ENCODE results near the gene RASGRF1. TPM values are rescaled to one million over a fixed set of nuclear protein-coding genes. Genes with fewer than 3 reads are reported as not detected.

The RASGRF1 gene
- total RNA-seq (under 1 TPM in 1 of 2 experiments, not detected in 1; 0.14 TPM), polyA plus RNA-seq (not detected), total RNA-seq (0 to 0.08 (median 0) reads per million in 6 experiments)

GRCh38 chr15:79090487-79091203, at the start of gene RASGRF1:
TSS of gene RASGRF1 (minus strand) at chr15:79090780. CDS start at chr15:79090498, 282 bp downstream.
- no peaks in the 10 kb centered on the region for H3K9me3 Mint-ChIP-seq
- H3K27ac Mint-ChIP-seq = peak within 1 kb of the TSS in 1 of 10 donors; percentile 40
- no peak for DNase-seq
- no peaks in the 10 kb centered on the region for H3K36me3 Mint-ChIP-seq
- H3K4me1 Mint-ChIP-seq = peaks cover 0 to 22% (median 6%) of the 10 kb centered on the region in 4 donors
- no peak for ATAC-seq
- POLR2A ChIA-PET = no interaction called here
- H3K4me3 Mint-ChIP-seq = peak within 1 kb of the TSS in 4 of 10 donors; percentile 14 to 39 (median 33)
- H3K27me3 Mint-ChIP-seq = peaks cover 28 to 88% (median 63%) of the 10 kb centered on the region in 5 donors

GRCh38 chr15:79136434-79137046, 46.0 kb upstream of the RASGRF1 start:
- no peak for DNase-seq
- Mint-ChIP-seq H3K36me3 (no peaks in the 10 kb centered on the region), H3K9me3 (peaks cover 0 to 3% (median 0%) of the 10 kb centered on the region in 9 donors), H3K4me3 (no peak overlapping the region), H3K4me1 (no peaks in the 10 kb centered on the region), H3K27me3 (peaks cover 17 to 85% (median 38%) of the 10 kb centered on the region in 5 donors), H3K27ac (no peak overlapping the region)
- no peak for ATAC-seq
- POLR2A ChIA-PET = no interaction called here

GRCh38 chr15:79133309-79133708, 42.7 kb upstream of the RASGRF1 start:
- Mint-ChIP-seq H3K36me3 (no peaks in the 10 kb centered on the region), H3K27ac (no peak overlapping the region), H3K4me1 (no peaks in the 10 kb centered on the region), H3K9me3 (peaks cover 0 to 2% (median 0%) of the 10 kb centered on the region in 9 donors), H3K27me3 (peaks cover 11 to 78% (median 32%) of the 10 kb centered on the region in 5 donors), H3K4me3 (no peak overlapping the region)
- no peak for ATAC-seq
- POLR2A ChIA-PET = no interaction called here
- DNase-seq = no peak

GRCh38 chr15:79132770-79133169, 42.2 kb upstream of the RASGRF1 start:
- H3K27me3 Mint-ChIP-seq = peaks cover 11 to 75% (median 28%) of the 10 kb centered on the region in 5 donors
- DNase-seq (no peak), ATAC-seq (no peak)
- no peak overlapping the region for H3K4me3 Mint-ChIP-seq
- no peaks in the 10 kb centered on the region for H3K36me3 Mint-ChIP-seq
- H3K27ac Mint-ChIP-seq = no peak overlapping the region
- no peaks in the 10 kb centered on the region for H3K4me1 Mint-ChIP-seq
- peaks cover 0 to 2% (median 0%) of the 10 kb centered on the region in 9 donors for H3K9me3 Mint-ChIP-seq
- POLR2A ChIA-PET = no interaction called here

GRCh38 chr15:79132361-79132760, 41.8 kb upstream of the RASGRF1 start:
- peaks cover 0 to 5% (median 0%) of the 10 kb centered on the region in 9 donors for H3K9me3 Mint-ChIP-seq
- DNase-seq = no peak
- no peaks in the 10 kb centered on the region for H3K4me1 Mint-ChIP-seq
- peaks cover 11 to 75% (median 30%) of the 10 kb centered on the region in 5 donors for H3K27me3 Mint-ChIP-seq
- no peak overlapping the region for H3K27ac Mint-ChIP-seq
- ATAC-seq = no peak
- H3K4me3 Mint-ChIP-seq = no peak overlapping the region
- H3K36me3 Mint-ChIP-seq = no peaks in the 10 kb centered on the region
- POLR2A ChIA-PET = no interaction called here

GRCh38 chr15:79130535-79131130, 40.1 kb upstream of the RASGRF1 start:
- Mint-ChIP-seq H3K9me3 (peaks cover 0 to 5% (median 0%) of the 10 kb centered on the region in 9 donors), H3K27ac (no peak overlapping the region), H3K4me3 (no peak overlapping the region), H3K36me3 (peaks cover 0 to 4% (median 0%) of the 10 kb centered on the region in 3 donors), H3K27me3 (peaks cover 5 to 62% (median 29%) of the 10 kb centered on the region in 5 donors), H3K4me1 (no peaks in the 10 kb centered on the region)
- POLR2A ChIA-PET = no interaction called here
- ATAC-seq = no peak
- DNase-seq = no peak

- H3K27me3 Mint-ChIP-seq = peaks cover 8 to 60% (median 25%) of the 10 kb centered on the region in 5 donors
- peaks cover 0 to 5% (median 0%) of the 10 kb centered on the region in 9 donors for H3K9me3 Mint-ChIP-seq
- no peak for DNase-seq
- no peak overlapping the region for H3K4me3 Mint-ChIP-seq
- POLR2A ChIA-PET = no interaction called here
- no peaks in the 10 kb centered on the region for H3K4me1 Mint-ChIP-seq
- peaks cover 0 to 4% (median 0%) of the 10 kb centered on the region in 3 donors for H3K36me3 Mint-ChIP-seq
- no peak overlapping the region for H3K27ac Mint-ChIP-seq
- no peak for ATAC-seq
These were observed 38.7 kb upstream of the RASGRF1 start for GRCh38 chr15:79129235-79129634.

GRCh38 chr15:79128556-79128955, 38.0 kb upstream of the RASGRF1 start:
- peaks cover 8 to 54% (median 21%) of the 10 kb centered on the region in 5 donors for H3K27me3 Mint-ChIP-seq
- peaks cover 0 to 4% (median 0%) of the 10 kb centered on the region in 3 donors for H3K36me3 Mint-ChIP-seq
- H3K4me1 Mint-ChIP-seq = no peaks in the 10 kb centered on the region
- no peak overlapping the region for H3K4me3 Mint-ChIP-seq
- peaks cover 0 to 5% (median 0%) of the 10 kb centered on the region in 9 donors for H3K9me3 Mint-ChIP-seq
- POLR2A ChIA-PET = no interaction called here
- DNase-seq (no peak), ATAC-seq (no peak)
- H3K27ac Mint-ChIP-seq = no peak overlapping the region

- POLR2A ChIA-PET = no interaction called here
- Mint-ChIP-seq H3K36me3 (peaks cover 0 to 4% (median 0%) of the 10 kb centered on the region in 3 donors), H3K4me3 (no peak overlapping the region), H3K9me3 (peaks cover 0 to 5% (median 0%) of the 10 kb centered on the region in 9 donors), H3K27me3 (peaks cover 6 to 40% (median 11%) of the 10 kb centered on the region in 5 donors), H3K4me1 (no peaks in the 10 kb centered on the region), H3K27ac (no peak overlapping the region)
- no peak for DNase-seq
- no peak for ATAC-seq
These were observed 33.8 kb upstream of the RASGRF1 start for GRCh38 chr15:79124388-79124787.

- no peak overlapping the region for H3K4me3 Mint-ChIP-seq
- no peak overlapping the region for H3K27ac Mint-ChIP-seq
- DNase-seq (no peak), ATAC-seq (no peak)
- H3K36me3 Mint-ChIP-seq = peaks cover 0 to 4% (median 0%) of the 10 kb centered on the region in 3 donors
- POLR2A ChIA-PET = no interaction called here
- H3K4me1 Mint-ChIP-seq = no peaks in the 10 kb centered on the region
- peaks cover 0 to 5% (median 0%) of the 10 kb centered on the region in 9 donors for H3K9me3 Mint-ChIP-seq
- peaks cover 4 to 36% (median 9%) of the 10 kb centered on the region in 5 donors for H3K27me3 Mint-ChIP-seq
These were observed 32.4 kb upstream of the RASGRF1 start for GRCh38 chr15:79122991-79123390.

- Mint-ChIP-seq H3K9me3 (no peaks in the 10 kb centered on the region), H3K4me1 (no peaks in the 10 kb centered on the region), H3K27ac (no peak overlapping the region), H3K4me3 (no peak overlapping the region), H3K36me3 (peaks cover 0 to 4% (median 0%) of the 10 kb centered on the region in 3 donors), H3K27me3 (peaks cover 4 to 36% (median 9%) of the 10 kb centered on the region in 5 donors)
- DNase-seq (no peak), ATAC-seq (no peak)
- POLR2A ChIA-PET = no interaction called here
These were observed 31.8 kb upstream of the RASGRF1 start for GRCh38 chr15:79122391-79122790.

GRCh38 chr15:79121571-79121970, 31.0 kb upstream of the RASGRF1 start:
- H3K9me3 Mint-ChIP-seq = no peaks in the 10 kb centered on the region

More at GRCh38 chr15:79121571-79121970, 31.0 kb upstream of the RASGRF1 start:
- H3K27ac Mint-ChIP-seq = no peak overlapping the region
- POLR2A ChIA-PET = no interaction called here
- DNase-seq (no peak), ATAC-seq (no peak)
- H3K4me1 Mint-ChIP-seq = no peaks in the 10 kb centered on the region
- H3K4me3 Mint-ChIP-seq = no peak overlapping the region
- peaks cover 0 to 4% (median 0%) of the 10 kb centered on the region in 3 donors for H3K36me3 Mint-ChIP-seq
- H3K27me3 Mint-ChIP-seq = peaks cover 4 to 35% (median 10%) of the 10 kb centered on the region in 5 donors

Measured in naive thymus-derived CD8-positive, alpha-beta T cell (primary cell).